Measurements from ENCODE around the gene TMEM63B.
"Not testable (repeated sequence)": the region's sequence is repeated elsewhere in the genome, so short reads cannot be mapped to it uniquely, and the experiment has no call there.

The TMEM63B gene

DNA sequence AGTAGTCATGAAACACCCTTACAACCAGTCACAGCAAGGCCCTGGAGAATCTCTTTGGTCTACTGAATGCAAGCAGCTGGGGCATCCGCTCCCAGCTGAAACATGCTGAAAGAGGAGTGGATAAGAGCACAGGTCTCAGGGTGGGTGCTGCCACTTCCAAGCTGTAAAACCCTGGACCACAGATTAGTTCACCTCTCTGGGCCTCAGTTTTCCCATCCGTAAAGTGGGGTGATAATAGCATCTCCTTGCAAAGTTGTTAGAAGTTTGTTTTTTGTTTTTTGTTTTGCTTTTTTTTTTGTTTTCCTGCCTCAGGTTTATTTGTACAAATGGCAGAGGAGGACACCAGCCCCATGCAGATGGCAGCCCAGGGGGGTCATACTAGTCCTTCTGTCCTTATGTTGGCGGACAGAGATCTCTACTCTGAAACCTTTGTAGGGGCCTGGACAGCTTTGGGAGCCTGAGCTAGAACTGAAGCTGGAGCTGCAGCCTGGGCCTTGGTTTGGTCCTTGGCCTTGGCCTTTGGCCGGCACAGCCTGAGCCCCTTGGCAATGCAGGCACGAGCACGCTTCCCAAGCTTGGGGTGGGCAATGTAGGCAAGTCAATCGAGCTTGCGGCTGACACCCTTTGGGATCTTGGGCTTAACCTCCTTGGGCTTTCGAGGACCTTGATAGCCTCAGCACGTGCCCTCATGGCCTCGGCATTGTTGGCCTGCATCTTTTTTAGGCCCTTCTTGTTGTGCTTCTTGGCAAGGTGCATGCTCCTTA, 38.3 kb upstream of the TMEM63B start:
- TF ChIP-seq POLR2A (IDR thresholded peaks at IDR 0.05; ENCODE audit: low read depth, low read length), result no peak
- DNase-seq (ENCODE audit: insufficient read length, low spot score) (no peak), FAIRE-seq (no peak)

DNA sequence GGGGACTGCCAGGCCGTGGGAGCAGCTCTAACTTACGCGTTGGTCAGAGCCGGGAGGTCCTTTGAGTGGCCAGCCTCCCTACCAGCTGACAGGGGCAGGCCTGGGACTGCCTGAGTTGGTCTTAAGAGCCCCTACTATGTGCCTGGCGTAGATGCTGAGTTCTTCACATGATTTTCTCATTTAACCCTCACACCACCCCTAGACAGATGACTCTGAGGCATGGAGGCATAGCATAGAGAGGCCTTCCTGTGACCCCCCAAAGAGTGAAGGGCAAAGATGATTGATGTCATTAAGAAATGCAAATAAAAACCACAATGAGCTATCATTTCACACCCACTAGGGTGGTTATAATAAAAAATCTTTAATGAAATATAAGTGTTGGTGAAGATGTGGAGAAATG, 36.9 kb upstream of the TMEM63B start:
- TF ChIP-seq POLR2A (IDR thresholded peaks at IDR 0.05; ENCODE audit: low read depth, low read length), result no peak
- DNase-seq (ENCODE audit: insufficient read length, low spot score), result no peak
- FAIRE-seq, result no peak

DNA sequence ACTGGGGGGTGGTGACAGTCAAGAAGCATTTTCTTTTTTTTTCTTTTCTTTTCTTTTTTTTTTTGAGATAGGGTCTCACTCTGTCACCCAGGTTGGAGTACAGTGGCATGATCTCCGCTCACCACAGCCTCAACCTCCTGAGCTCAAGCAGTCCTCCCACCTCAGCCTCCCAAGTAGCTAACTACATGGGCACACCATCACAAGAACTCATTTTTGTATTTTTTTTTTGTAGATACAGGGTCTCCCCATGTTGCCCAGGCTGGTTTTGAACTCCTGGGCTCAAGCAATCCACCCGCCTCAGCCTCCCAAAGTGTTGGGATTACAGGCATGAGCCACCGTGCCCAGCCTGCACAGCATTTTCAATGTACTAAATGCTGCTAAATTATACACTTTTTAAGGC, 36.0 kb upstream of the TMEM63B start:
- not testable (repeated sequence) for DNase-seq (ENCODE audit: insufficient read length, low spot score); FAIRE-seq

DNA sequence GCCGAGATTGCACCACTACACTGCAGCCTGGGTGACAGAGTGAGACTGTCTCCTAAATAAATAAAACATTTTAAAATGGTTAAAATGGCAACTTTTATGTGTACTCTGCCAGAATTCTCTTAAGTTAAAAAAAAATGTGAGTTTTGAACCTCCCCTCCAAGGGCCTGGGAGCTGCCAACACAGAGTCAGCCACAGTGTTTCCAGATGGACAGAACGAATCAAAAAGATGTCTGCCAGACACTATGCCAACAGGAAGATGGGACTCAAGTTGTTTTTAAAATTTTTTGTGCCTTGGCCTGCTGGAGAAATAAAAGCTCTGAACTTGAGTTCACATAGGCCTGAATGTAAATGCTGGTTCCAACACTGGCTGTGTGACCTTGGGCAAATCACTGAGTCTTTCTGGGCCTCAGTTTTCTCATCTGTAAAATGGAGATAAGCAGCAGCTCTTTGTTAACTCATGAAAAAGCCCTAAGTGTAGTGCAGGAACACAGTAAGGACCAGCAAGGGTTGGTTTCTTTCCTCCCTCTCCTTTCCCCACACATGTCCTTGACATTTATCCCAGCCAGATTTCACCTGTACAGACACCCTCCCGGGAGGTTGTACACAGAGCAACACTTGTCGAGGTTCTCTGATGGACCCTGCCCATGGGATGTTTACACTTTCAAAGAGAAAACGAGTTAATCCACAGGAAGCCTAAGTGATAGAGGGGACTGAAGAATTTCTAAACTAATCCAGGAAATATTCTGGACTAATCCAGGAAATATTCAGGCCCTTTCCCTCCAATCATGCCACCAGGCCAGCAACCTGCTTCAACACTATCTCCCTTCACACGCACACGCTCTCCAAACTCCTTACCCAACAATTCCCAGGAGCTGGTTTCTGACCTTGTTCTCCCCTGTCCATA, 35.1 kb upstream of the TMEM63B start:
- FAIRE-seq (no peak), DNase-seq (ENCODE audit: insufficient read length, low spot score) (no peak)
- TF ChIP-seq POLR2A (IDR thresholded peaks at IDR 0.05; ENCODE audit: low read depth, low read length), result no peak

DNA sequence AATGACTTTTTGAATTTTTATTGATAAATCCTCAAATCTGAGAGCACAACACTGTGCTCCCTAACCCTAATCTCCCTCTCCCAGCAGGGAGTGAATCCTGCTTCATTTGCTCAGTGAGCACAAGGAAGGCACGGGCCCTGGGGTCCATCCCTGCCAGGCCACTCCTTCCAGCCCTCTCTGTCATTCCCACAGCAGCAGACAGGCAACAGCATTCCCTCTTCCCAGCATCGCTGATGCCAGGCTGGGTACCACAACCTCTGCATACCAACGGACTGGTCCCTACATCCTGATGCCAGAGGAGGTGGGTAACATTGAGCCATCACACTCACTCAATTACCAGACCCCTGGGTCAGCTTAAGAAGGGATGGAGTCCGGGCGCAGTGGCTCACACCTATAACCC, 34.3 kb upstream of the TMEM63B start:
- no peak for TF ChIP-seq POLR2A (IDR thresholded peaks at IDR 0.05; ENCODE audit: low read depth, low read length)
- no peak for FAIRE-seq
- DNase-seq (ENCODE audit: insufficient read length, low spot score), result no peak

DNA sequence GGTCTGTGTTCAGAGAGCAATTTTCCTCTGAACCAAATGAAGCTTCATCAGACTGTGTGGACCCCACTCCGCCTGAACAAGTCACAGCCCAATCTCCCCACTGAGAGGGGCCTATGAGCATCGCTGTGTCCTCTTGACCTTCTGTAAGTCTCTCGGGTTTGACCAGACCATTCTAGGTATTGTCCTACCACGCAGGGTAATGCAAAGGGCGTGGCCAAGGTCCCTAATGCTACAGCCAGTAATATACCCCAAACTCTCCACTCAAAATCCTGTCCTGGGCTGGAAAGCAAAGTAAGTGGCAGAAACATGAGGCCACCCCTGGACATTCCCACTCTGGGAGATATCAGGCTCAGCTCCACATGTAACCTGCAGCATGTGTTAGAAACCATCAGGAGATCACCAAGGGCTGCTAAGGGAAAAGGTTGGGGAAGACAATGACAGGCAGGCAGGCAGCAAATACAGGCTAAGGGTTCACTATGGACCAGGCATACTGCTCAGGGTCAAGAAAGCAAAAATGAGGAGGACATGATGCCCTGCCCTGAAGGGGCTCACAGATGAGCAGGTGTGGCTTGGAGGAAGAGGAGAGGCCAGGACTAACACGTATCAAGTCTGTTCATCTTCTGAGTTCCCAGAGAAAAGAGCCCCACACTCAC, 33.5 kb upstream of the TMEM63B start:
- FAIRE-seq, result no peak
- no peak for DNase-seq (ENCODE audit: insufficient read length, low spot score)
- TF ChIP-seq POLR2A (IDR thresholded peaks at IDR 0.05; ENCODE audit: low read depth, low read length), result no peak

DNA sequence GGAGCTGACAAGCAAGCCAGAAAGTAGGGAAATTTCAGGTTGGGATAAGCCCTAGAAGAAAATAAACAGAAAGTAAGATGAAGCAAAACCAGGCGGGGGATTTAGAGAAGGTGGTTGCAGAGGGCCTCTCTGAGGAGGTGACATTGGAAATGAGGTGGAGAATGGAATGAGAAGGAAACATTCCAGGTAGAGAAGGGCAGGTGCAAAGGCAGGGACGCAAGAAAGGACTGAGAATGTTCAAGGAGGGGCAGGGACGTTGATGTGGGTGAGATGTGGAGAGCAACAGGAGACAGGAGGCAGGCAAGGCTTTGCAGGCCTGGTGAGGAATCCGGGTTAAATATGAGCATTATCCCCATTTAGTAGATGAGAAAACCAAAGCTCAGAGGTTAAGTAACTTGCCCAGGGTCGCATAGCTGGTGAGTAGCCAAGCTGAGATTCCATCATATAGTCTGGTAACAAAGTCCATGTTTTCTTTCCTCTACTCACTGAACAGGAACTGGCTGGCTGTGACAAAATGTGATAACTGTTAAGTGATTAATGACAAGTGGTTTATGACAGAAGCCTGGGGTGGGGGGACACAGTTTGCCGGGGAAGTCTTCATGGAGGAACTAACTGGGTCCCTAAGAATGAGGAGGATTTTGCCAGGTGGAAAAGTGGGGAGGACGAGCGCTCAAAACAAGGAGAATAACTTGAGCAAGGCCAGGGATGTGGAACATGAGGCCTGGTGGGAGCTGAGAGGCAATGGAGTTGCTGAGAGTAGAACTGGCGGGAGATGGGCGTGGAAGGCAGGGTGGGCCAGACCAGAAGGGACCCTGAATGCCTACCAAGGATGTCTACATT, 32.7 kb upstream of the TMEM63B start:
- no peak for TF ChIP-seq POLR2A (IDR thresholded peaks at IDR 0.05; ENCODE audit: low read depth, low read length)
- no peak for DNase-seq (ENCODE audit: insufficient read length, low spot score)
- FAIRE-seq, result no peak

DNA sequence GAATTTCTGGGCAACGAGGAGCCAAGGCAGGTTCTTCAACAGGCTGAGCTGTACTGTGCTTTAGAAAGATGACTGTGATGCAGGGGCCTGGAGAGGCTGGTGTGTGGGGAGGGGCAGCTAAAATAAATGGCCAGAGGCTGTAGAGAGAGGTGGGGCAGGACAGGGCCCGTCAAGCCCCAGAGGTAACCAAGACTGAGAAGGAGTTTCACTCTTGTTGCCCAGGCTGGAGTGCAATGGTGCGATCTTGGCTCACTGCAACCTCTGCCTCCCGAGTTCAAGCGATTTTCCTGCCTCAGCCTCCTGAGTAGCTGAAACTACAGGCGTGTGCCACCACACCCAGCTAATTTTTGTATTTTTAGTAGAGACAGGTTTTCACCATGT, 32.1 kb upstream of the TMEM63B start:
- not testable (repeated sequence) for FAIRE-seq; DNase-seq (ENCODE audit: insufficient read length, low spot score)

DNA sequence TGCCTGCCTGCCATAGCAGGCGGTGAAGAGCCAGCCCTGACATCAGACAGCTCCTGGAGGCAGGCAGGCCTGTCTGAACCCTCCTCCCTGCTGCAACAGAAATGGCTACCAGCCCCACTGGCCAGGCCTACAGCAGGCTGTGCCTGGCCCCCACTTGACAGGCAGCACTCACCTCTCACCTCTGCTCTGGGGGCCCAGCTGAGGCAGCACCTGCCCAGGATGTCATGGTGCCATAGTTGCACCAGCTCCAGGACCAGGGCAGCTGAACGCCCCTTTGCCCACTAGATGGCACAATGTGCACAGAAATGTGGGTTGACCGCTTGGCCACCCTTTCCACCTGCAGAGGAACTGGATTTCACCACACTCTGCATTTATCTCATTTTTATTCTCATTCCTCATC, 30.7 kb upstream of the TMEM63B start:
- FAIRE-seq, result no peak
- peak; percentile 88 for DNase-seq (ENCODE audit: insufficient read length, low spot score)
- TF ChIP-seq POLR2A (IDR thresholded peaks at IDR 0.05; ENCODE audit: low read depth, low read length), result no peak

DNA sequence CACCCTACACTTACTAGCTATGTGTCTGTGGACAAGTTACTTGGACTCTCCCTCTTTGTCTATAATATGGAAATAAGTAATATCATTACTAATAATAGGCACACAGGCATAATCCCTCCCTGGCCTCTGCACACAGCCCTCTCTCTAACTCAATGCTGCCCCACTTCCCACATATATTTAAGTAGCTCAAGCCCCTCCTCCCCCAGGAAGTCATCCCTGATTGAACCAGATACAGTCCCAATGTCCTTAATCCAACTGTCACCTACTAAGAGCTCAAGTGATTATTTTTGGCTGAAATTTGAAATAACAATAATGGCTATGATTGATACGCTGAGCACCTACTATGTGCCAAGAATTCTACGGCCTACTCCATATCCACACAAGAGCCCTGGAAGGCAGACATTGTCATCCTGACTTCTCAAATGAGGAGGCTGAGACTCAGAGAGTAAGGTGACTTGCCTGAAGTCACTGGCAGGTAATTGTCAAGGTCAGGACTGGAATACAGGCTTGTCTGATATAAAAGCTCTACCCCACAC, 29.5 kb upstream of the TMEM63B start:
- no peak for DNase-seq (ENCODE audit: insufficient read length, low spot score)
- TF ChIP-seq POLR2A (IDR thresholded peaks at IDR 0.05; ENCODE audit: low read depth, low read length), result no peak
- FAIRE-seq, result no peak

DNA sequence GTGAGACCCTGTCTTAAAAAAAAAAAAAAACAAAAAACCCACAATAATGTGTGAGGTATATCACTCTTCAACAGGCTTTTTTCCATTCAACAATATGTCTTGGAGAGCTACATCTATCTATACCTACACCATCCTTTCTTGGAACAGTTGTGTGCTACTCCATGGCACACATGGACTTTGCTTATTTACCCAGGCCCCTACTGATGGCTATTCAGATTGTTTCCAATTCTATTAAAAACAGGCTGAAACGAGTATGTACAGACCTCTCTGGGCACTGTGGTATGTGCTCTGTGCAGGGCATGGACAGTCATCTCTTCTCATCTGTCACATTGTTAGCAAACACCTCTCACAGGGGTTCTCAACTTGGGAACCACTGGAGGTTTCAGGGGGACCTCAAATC, 28.2 kb upstream of the TMEM63B start:
- FAIRE-seq (no peak), DNase-seq (ENCODE audit: insufficient read length, low spot score) (no peak)
- TF ChIP-seq POLR2A (IDR thresholded peaks at IDR 0.05; ENCODE audit: low read depth, low read length), result no peak

DNA sequence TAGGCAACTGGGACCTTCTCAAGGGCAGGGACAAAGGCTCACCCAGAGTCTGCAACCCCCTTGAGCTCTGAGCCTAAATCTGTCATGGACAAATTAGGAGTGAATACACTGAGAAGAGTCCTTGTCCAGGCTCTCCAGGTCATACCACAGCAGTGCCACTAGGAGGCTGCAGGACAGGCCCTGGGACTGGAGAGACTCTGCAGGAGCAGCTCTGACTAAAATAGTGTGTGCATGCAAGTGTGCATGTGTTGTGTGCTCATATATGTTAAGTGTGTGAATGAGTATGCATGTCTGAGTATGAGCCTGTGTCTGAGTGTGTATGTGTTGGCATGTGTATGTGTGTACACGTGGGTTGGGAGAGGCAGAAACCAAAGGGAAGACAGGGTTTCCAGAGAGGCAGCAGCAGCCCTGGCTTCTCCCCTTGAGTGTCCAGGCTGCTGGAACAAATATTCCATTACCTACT, 27.2 kb upstream of the TMEM63B start:
- peak; percentile 67 for DNase-seq (ENCODE audit: insufficient read length, low spot score)
- TF ChIP-seq POLR2A (IDR thresholded peaks at IDR 0.05; ENCODE audit: low read depth, low read length), result no peak
- no peak for FAIRE-seq

DNA sequence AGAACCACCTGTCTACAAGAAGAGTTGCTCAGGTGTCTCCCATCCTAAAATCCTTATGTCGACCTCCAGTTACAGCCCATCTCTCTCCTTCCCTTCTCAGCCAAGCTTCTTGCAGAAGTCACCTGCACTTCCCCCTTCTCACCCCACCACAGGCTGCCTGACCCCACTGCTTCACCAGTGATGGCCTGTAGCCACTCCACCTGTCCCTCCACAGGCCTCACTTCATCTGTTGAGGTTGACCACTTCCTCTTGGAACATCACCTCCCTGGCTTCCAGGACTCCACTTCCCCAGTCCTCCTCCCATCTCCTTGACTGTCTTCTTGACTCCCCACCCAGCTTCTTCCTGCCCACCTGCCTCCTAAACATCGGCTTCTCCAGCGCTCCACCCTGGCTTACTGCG, 25.5 kb upstream of the TMEM63B start:
- FAIRE-seq (no peak), DNase-seq (ENCODE audit: insufficient read length, low spot score) (no peak)
- no peak for TF ChIP-seq POLR2A (IDR thresholded peaks at IDR 0.05; ENCODE audit: low read depth, low read length)
